ENCODE data around the gene NXPH1. TPM values are rescaled to one million over a fixed set of nuclear protein-coding genes. Genes with fewer than 3 reads are reported as not detected.
A peak's percentile ranks its signal among the peaks of the same experiment; 100 is the strongest.

NXPH1 gene
- total and polyA plus RNA-seq, 9 of the 15 experiments (the other 6 are each of a cell fraction or from before 2014, with no cell fraction given), result 0.16 TPM; not detected in 8

- DNase-seq (ENCODE audit: extremely low read depth in 1 of 4, low spot score in 3 of 4), result no peak
- Histone ChIP-seq H3K27me3 (ENCODE audit: control insufficient read depth in 2 of 2, insufficient read depth in 2 of 2, low read length in 2 of 2) (peaks cover 6 to 33% of the 10 kb centered on the region in 2 experiments; a peak in 4 of 5 replicates), H3K4me2 (ENCODE audit: insufficient read depth, low read length) (no peak overlapping the region), H3K79me2 (ENCODE audit: control insufficient read depth, insufficient read depth, low read length) (no peaks in the 10 kb centered on the region), H3K36me3 (ENCODE audit: control insufficient read depth, insufficient read depth, low read length) (no peaks in the 10 kb centered on the region), H3K4me1 (replicated peaks in 1 of 2; ENCODE audit: control insufficient read depth in 2 of 2, insufficient read depth in 2 of 2, low read length in 2 of 2) (peaks cover 0 to 10% of the 10 kb centered on the region in 2 experiments; a peak in 1 of 5 replicates), H3K4me3 (no peak overlapping the region), H4K20me1 (replicated peaks; ENCODE audit: control insufficient read depth, insufficient read depth, low read length) (no peaks in the 10 kb centered on the region; the same call in 1 of the 2 replicates), H3K9me3 (replicated peaks; ENCODE audit: control insufficient read depth, insufficient read depth, low read depth, low read length) (no peaks in the 10 kb centered on the region), H3K9ac (ENCODE audit: insufficient read depth in 1 of 2, low read depth in 2 of 2, low read length in 2 of 2) (no peak overlapping the region), H3K9me1 (ENCODE audit: control insufficient read depth, insufficient read depth, low read length) (no peaks in the 10 kb centered on the region), H2AFZ (ENCODE audit: low read depth, low read length) (no peak overlapping the region), H3K27ac (ENCODE audit: extremely low read depth, low read depth, low read length) (no peak overlapping the region)
- TF ChIP-seq BRCA1 (IDR thresholded peaks at IDR 0.05), result no peak
- no peak for TF ChIP-seq BRCA1 (CRISPR knock-in tag; IDR thresholded peaks at IDR 0.05)
- peak in 1 of 3 experiments; percentile 17; a peak in 1 of 6 replicates for TF ChIP-seq CTCF (IDR thresholded peaks at IDR 0.05 in 2 of 3, conservative IDR thresholded peaks at IDR 0.05 in 1 of 3; ENCODE audit: insufficient read depth in 2 of 3, low read depth in 1 of 3, low read length in 3 of 3)
- in situ Hi-C loops (cut with MboI) (no loop called here), intact Hi-C loops (cut with micrococcal nuclease) (no loop called here)
- ChIA-PET POLR2A (no interaction called here), CTCF (ENCODE audit: low intra/inter-chr PET ratio) (no interaction called here)
- 12% methylated on average over 46 of the region's 49 CpGs for WGBS (ENCODE audit: insufficient coverage, low coverage, missing lambda C conversion rate)
- peak; percentile 68 for ATAC-seq
- FAIRE-seq, result peak; percentile 6
- no TSS peak for BruUV-seq (replicated peaks)
Observed at GRCh38 chr7:8443576-8444467, 10.4 kb downstream of the NXPH1 start.
